C4-2B (cell line): Measurements from ENCODE around the gene P3H2.

Experiments
- ZFX ChIP-seq: fragments of 450-650 bp; IDR thresholded peaks from 2 replicates; pipeline ENCODE4 v1.6.1; 2017
- TF ChIP-seq, protein P1 (sequence below): fragments of 450-650 bp; conservative IDR thresholded peaks from 2 replicates; pipeline ENCODE4 v1.5.1; 2017; ENCODE audit warnings: mild to moderate bottlenecking

- TF ChIP-seq, protein P1, sequence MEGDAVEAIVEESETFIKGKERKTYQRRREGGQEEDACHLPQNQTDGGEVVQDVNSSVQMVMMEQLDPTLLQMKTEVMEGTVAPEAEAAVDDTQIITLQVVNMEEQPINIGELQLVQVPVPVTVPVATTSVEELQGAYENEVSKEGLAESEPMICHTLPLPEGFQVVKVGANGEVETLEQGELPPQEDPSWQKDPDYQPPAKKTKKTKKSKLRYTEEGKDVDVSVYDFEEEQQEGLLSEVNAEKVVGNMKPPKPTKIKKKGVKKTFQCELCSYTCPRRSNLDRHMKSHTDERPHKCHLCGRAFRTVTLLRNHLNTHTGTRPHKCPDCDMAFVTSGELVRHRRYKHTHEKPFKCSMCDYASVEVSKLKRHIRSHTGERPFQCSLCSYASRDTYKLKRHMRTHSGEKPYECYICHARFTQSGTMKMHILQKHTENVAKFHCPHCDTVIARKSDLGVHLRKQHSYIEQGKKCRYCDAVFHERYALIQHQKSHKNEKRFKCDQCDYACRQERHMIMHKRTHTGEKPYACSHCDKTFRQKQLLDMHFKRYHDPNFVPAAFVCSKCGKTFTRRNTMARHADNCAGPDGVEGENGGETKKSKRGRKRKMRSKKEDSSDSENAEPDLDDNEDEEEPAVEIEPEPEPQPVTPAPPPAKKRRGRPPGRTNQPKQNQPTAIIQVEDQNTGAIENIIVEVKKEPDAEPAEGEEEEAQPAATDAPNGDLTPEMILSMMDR: no peak
- TF ChIP-seq ZFX: no peak
Observed at GRCh38 chr3:189999718-190000117, 121.0 kb downstream of the P3H2 start.
